A549 (cell line): ENCODE results near the gene SERF2. TPM values are rescaled to one million over a fixed set of nuclear protein-coding genes. Genes with fewer than 3 reads are reported as not detected.
"Not testable (repeated sequence)": the region's sequence is repeated elsewhere in the genome, so short reads cannot be mapped to it uniquely, and the experiment has no call there.

Source experiments
- ATAC-seq, 2 experiments: fragments of 200-7000 bp in 1 of 2; fragments of >200 bp in 1 of 2; cut with Nextera tagmentation in 1 of 2; cut with Tn5 transposase in 1 of 2; 3 replicates each; pipeline versions ENCODE4 v1.8.0 to v1.9.1; 2018 to 2020; ENCODE audit warnings: mild to moderate bottlenecking in 1 of 2, moderate library complexity in 1 of 2
- CTCF ChIA-PET: fragments of 300-600 bp; sonication (Branson Sonifier 250); formaldehyde crosslinking; extraction: SDS; loops from one replicate; lab custom pipeline; 2021; ENCODE audit warnings: antibody characterized with exemption, inconsistent platforms; lab: Yijun Ruan, JAX
- POLR2A ChIA-PET: fragments of 350-600 bp; formaldehyde crosslinking; extraction: SDS; loops from one replicate; lab custom pipeline; 2021; ENCODE audit warnings: antibody characterized with exemption, inconsistent platforms; lab: Yijun Ruan, JAX
- DNase-seq, 2 experiments: peaks; one replicate each; pipeline versions ENCODE4 v3.0.0 to v3.0.0-alpha.2; 2011 to 2016; ENCODE audit warnings: low read depth in 1 of 2, low spot score in 1 of 2
- FAIRE-seq: peaks from 2 replicates; lab custom pipeline; 2011; peaks lifted over from hg19 to GRCh38; lab: Jason Lieb, UNC
- H3K27ac ChIP-seq, 2 experiments: fragments of >200 bp; sonication (Bioruptor Twin); formaldehyde crosslinking; 3 replicates each; pipeline ENCODE4 v1.5.1; 2016 to 2017
- H3K4me1 ChIP-seq: fragments of >200 bp; sonication (Bioruptor Twin); formaldehyde crosslinking; 3 replicates; pipeline ENCODE4 v1.6.1; 2016
- H3K4me2 ChIP-seq: fragments of >200 bp; sonication (Bioruptor Twin); formaldehyde crosslinking; 3 replicates; pipeline ENCODE4 v1.6.1; 2016
- H3K4me3 ChIP-seq: fragments of >200 bp; sonication (Bioruptor Twin); formaldehyde crosslinking; 3 replicates; pipeline ENCODE4 v1.5.1; 2016
- H3K9me3 ChIP-seq: fragments of >200 bp; sonication (Bioruptor Twin); formaldehyde crosslinking; 3 replicates; pipeline ENCODE4 v1.6.1; 2016
- BHLHE40 ChIP-seq: IDR thresholded peaks from 2 replicates; pipeline ENCODE4 v1.6.1; 2012; ENCODE audit warnings: low read depth, low read length, inconsistent platforms
- CBX8 ChIP-seq: fragments of 200-600 bp; sonication (generic); IDR thresholded peaks from 2 replicates; pipeline ENCODE4 v1.6.1; 2016
- CEBPB ChIP-seq, 2 experiments: fragments of >200 bp in 1 of 2; sonication (Bioruptor Twin) in 1 of 2; formaldehyde crosslinking in 1 of 2; IDR thresholded peaks; 2 replicates each; pipeline ENCODE4 v1.6.1; 2012 to 2016
- CHD4 ChIP-seq: fragments of 200-600 bp; sonication (generic); IDR thresholded peaks from 2 replicates; pipeline ENCODE4 v1.6.1; 2016; ENCODE audit warnings: antibody characterized with exemption, mild to moderate bottlenecking, borderline replicate concordance
- CTCF ChIP-seq: fragments of >200 bp; sonication (Bioruptor Twin); formaldehyde crosslinking; IDR thresholded peaks from 3 replicates; pipeline ENCODE4 v1.5.1; 2016
- E2F6 ChIP-seq: IDR thresholded peaks from 2 replicates; pipeline ENCODE4 v1.6.1; 2012; ENCODE audit warnings: low read depth, borderline replicate concordance
- EHMT2 ChIP-seq: fragments of 200-600 bp; sonication (generic); IDR thresholded peaks from 2 replicates; pipeline ENCODE4 v1.6.1; 2016; ENCODE audit warnings: antibody characterized with exemption, low read depth, mild to moderate bottlenecking, moderate library complexity
- ELK1 ChIP-seq: fragments of 150-350 bp; IDR thresholded peaks from 2 replicates; pipeline ENCODE4 v1.6.1; 2014; ENCODE audit warnings: low read depth, mild to moderate bottlenecking, low read length
- HES2 ChIP-seq: fragments of >200 bp; sonication (Bioruptor Twin); formaldehyde crosslinking; IDR thresholded peaks from 2 replicates; pipeline ENCODE4 v1.6.1; 2016
- HOXA7 ChIP-seq: fragments of 250-450 bp; sonication (Bioruptor Pico); IDR thresholded peaks from 2 replicates; pipeline ENCODE4 v1.5.0; 2020; ENCODE audit warnings: mild to moderate bottlenecking, moderate library complexity
- KDM1A ChIP-seq: fragments of 200-600 bp; sonication (generic); IDR thresholded peaks from 2 replicates; pipeline ENCODE4 v1.6.1; 2016; ENCODE audit warnings: low read depth, mild to moderate bottlenecking
- KDM5A ChIP-seq: fragments of 200-600 bp; sonication (generic); IDR thresholded peaks from 2 replicates; pipeline ENCODE4 v1.6.1; 2016; ENCODE audit warnings: antibody characterized with exemption, mild to moderate bottlenecking
- MAFK ChIP-seq: fragments of 450-650 bp; IDR thresholded peaks from 2 replicates; pipeline ENCODE4 v1.6.1; 2014; ENCODE audit not compliant: partially characterized antibody
- MAZ ChIP-seq: fragments of 150-350 bp; IDR thresholded peaks from 2 replicates; pipeline ENCODE4 v1.6.1; 2014; ENCODE audit warnings: antibody characterized with exemption, low read depth, low read length, borderline replicate concordance
- NPAS2 ChIP-seq: fragments of 250-450 bp; sonication (Bioruptor Pico); IDR thresholded peaks from 2 replicates; pipeline ENCODE4 v1.8.0; 2022; ENCODE audit warnings: mild to moderate bottlenecking, moderate library complexity, borderline replicate concordance
- NR3C1 ChIP-seq: fragments of >200 bp; sonication (Bioruptor Twin); formaldehyde crosslinking; IDR thresholded peaks from 3 replicates; pipeline ENCODE4 v1.6.1; 2017
- PBX3 ChIP-seq: IDR thresholded peaks from 2 replicates; pipeline ENCODE4 v1.6.1; 2012
- PHF8 ChIP-seq: fragments of 200-600 bp; sonication (generic); IDR thresholded peaks from 2 replicates; pipeline ENCODE4 v1.6.1; 2016; ENCODE audit warnings: low read depth, mild to moderate bottlenecking, antibody characterized with exemption, moderate library complexity, borderline replicate concordance
- POLR2A ChIP-seq: IDR thresholded peaks from 2 replicates; pipeline ENCODE4 v1.6.1; 2012; ENCODE audit warnings: mild to moderate bottlenecking, low read length
- REST ChIP-seq: fragments of 200-600 bp; sonication (generic); IDR thresholded peaks from 2 replicates; pipeline ENCODE4 v1.6.1; 2016; ENCODE audit warnings: antibody characterized with exemption, mild to moderate bottlenecking, moderate library complexity
- RNF2 ChIP-seq: fragments of 200-600 bp; sonication (generic); IDR thresholded peaks from 2 replicates; pipeline ENCODE4 v1.6.1; 2016; ENCODE audit warnings: low read depth, mild to moderate bottlenecking, antibody characterized with exemption, moderate library complexity, borderline replicate concordance
- SMC3 ChIP-seq: fragments of >200 bp; sonication (Bioruptor Twin); formaldehyde crosslinking; IDR thresholded peaks from 3 replicates; pipeline ENCODE4 v1.6.1; 2018; ENCODE audit warnings: inconsistent platforms
- SREBF2 ChIP-seq: fragments of 450-650 bp; IDR thresholded peaks from 2 replicates; pipeline ENCODE4 v1.6.1; 2014; ENCODE audit warnings: mild to moderate bottlenecking, moderate library complexity
- USF2 ChIP-seq: fragments of 450-650 bp; IDR thresholded peaks from 2 replicates; pipeline ENCODE4 v1.6.1; 2014; ENCODE audit warnings: antibody characterized with exemption
- ZSCAN20 ChIP-seq: fragments of 250-450 bp; sonication (Bioruptor Pico); IDR thresholded peaks from 2 replicates; pipeline ENCODE4 v1.8.0; 2022; ENCODE audit warnings: mild to moderate bottlenecking, moderate library complexity
- WGBS: methylation state at CpG from one replicate; pipeline ENCODE4 v1.1.6; 2017; ENCODE audit errors: missing lambda C conversion rate; 5-methylcytosine and 5-hydroxymethylcytosine counted together
- polyA plus RNA-seq, 4 experiments: library from polyadenylated mRNA; depleted of rRNA in 3 of 4; stranded (reverse); fragments of >200 nt; fragmentation: RNase III in 1 of 4; extraction: RNeasy Plus Mini Kit Qiagen cat#74134 plus additional on column Dnase treatment in 1 of 4; gene quantifications; 2 replicates in 3 of 4; 3 replicates in 1 of 4; pipeline ENCODE4 v1.2.3, GENCODE V29; 2011 to 2017

SERF2 gene
- polyA plus RNA-seq, 2 of the 4 experiments (the other 2 are of a cell fraction) = 317 to 569 TPM

GRCh38 chr15:43808435-43808950 lies 16.4 kb downstream of the SERF2 start:
- 91% methylated on average over 5 of the region's 5 CpGs for WGBS
- FAIRE-seq (no peak), DNase-seq (no peak), ATAC-seq (no peak)
- Histone ChIP-seq H3K9me3 (no peaks in the 10 kb centered on the region), H3K4me3 (no peak overlapping the region), H3K4me1 (peaks cover 5% of the 10 kb centered on the region), H3K4me2 (no peak overlapping the region), H3K27ac (no peak overlapping the region)
- ChIA-PET POLR2A (no interaction called here), CTCF (no interaction called here)
- TF ChIP-seq CBX8 = no peak
- TF ChIP-seq REST = no peak
- TF ChIP-seq ZSCAN20 (CRISPR knock-in tag) = no peak
- TF ChIP-seq ELK1 = no peak
- TF ChIP-seq RNF2 = no peak
- TF ChIP-seq EHMT2 = no peak
- no peak for TF ChIP-seq CHD4
- no peak for TF ChIP-seq MAFK
- no peak for TF ChIP-seq NR3C1
- no peak for TF ChIP-seq HES2
- TF ChIP-seq NPAS2 (CRISPR knock-in tag) = no peak
- no peak for TF ChIP-seq POLR2A

- WGBS = 94% methylated on average over 6 of the region's 6 CpGs
- POLR2A ChIA-PET = interaction anchor here (1.6 kb wide), 1 partner anchor 9 kb away, joined by 4 read pairs; the partner anchor contains the start of genes HYPK and SERINC4
- CTCF ChIA-PET = no interaction called here
- TF ChIP-seq PHF8 (no peak), SMC3 (no peak), MAZ (no peak), USF2 (no peak), HOXA7 (CRISPR knock-in tag) (no peak), KDM5A (no peak), KDM1A (no peak), SREBF2 (no peak), CEBPB (IDR thresholded peaks at IDR 0.05) (no peak), E2F6 (no peak), CTCF (no peak), BHLHE40 (no peak), PBX3 (no peak)
- Histone ChIP-seq H3K27ac (no peak overlapping the region), H3K4me3 (no peak overlapping the region), H3K4me2 (no peak overlapping the region), H3K4me1 (peaks cover 8% of the 10 kb centered on the region), H3K9me3 (no peaks in the 10 kb centered on the region)
- ATAC-seq (no peak), FAIRE-seq (no peak), DNase-seq (no peak)
These were observed 17.0 kb downstream of the SERF2 start for GRCh38 chr15:43808960-43809678.

GRCh38 chr15:43815064-43815463 lies 22.9 kb downstream of the SERF2 start:
- over 99% methylated on average over 5 of the region's 5 CpGs for WGBS
- POLR2A ChIA-PET, H3K4me1 ChIP-seq, H3K4me3 ChIP-seq, CTCF ChIA-PET, FAIRE-seq, H3K4me2 ChIP-seq, ATAC-seq, DNase-seq, H3K27ac ChIP-seq, H3K9me3 ChIP-seq: not testable (repeated sequence)
